GM04503 (cell line): ENCODE data around the gene ADGRV1.

Source experiments
- DNase-seq: peaks from one replicate; pipeline ENCODE4 v3.0.0-alpha.2; 2012; ENCODE audit warnings: low read depth

The ADGRV1 gene

DNA sequence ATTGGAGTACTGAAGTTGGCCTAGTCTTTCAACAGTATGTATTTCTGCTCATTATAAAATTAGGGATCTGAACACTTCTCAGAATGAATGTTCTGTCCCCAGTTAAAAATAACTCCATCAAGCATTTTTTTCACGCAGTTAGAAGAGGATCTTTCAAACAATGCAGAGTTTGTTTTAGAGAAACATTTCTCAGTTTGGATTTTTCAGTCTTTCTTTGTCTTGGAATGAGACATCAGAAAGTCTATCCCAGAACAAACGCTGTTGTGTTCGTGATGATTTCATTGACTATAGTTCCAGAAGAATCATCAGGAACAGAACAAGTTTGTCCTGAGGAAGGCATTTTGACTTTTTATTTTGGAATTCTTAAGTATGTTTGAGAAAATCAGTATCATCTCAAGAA lies 605.8 kb downstream of the ADGRV1 start:
- no peak for DNase-seq

DNA sequence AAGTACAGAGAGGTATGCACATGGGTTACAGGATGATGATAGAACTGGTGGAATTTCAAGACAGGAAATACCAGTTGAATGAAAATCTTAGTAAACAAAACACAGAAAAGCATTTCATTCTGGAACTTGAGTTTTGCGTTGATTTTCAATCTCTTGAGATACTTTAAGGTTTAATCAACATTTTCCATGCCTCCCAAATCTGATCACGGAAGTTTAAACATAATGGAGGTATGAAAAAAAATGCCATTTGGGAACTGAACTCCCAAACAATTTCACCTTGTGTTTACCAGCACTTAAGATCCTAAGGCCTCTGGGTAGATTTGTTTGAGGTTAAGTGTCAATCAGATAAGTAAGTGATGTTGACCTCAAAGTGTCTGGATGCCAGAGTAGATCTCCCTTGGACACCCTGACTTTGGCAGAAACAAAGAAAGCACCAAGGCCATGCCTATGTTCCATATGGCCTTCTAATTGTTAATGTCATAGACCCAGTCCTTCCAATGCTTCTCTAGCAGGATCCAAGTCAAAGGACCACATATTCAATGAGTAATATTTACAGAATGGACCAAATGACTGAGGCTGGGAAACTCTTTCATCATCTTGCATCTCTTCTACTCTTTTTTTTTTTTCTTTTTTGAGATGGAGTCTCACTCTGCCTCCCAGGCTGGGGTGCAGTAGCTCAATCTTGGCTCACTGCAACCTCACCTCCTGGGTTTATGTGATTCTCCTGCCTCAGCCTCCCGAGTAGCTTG lies 607.6 kb downstream of the ADGRV1 start:
- no peak for DNase-seq

DNA sequence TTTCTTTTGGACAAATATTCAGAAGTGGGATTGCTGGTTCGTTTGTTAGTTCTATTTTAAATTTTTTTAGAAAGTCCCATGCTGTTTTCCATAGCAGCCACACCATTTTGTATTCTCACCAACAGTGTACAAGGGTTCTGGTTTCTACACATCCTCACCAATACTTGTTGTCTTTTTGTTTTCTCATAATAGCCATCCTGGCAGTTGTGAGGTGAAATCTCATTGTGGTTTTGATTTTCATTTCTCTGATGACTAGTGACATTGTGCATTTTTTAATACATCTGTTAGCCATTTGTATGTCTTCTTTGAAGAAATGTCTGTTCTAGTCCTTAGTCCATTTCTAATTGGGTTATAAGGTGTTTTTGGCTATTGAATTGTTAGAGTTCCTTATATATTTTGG lies 610.3 kb downstream of the ADGRV1 start:
- DNase-seq, result no peak

DNA sequence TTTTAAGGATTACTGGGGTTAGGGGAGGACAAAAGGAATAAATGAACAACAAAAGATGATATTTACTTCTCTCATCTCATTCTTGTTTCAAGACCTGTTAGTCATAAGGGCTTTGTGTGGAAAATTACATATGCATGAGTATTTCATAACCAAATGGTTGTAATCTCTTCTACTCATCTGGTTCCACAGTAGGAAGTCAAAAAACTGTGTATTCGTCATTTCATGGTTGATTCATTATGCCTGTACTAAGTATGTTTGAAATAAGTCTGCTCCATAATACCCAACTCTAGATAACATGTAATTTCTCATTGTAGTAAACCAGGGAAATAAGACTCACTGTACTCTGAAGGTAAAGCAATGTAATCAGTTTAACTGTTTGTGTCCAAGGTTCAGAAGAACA lies 611.7 kb downstream of the ADGRV1 start:
- no peak for DNase-seq

DNA sequence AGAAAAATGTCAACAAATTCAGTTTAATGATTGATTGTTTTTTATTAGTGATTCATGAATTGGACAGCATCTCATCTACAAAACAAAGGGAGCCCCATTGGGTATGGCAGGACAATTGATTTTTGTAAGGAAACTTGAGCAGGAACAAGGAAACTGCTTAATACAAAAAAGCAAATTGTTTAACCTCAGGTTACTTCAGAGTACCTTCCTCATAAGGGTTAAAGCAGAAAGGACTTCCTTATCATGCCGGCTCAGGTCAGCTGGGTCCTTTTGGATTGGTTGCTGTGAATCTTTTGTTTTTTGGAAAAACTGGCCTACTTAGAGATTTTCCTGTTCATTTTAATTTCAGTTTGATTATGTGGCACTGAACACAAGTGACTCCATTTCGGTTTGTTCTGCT lies 612.7 kb downstream of the ADGRV1 start:
- DNase-seq, result no peak

DNA sequence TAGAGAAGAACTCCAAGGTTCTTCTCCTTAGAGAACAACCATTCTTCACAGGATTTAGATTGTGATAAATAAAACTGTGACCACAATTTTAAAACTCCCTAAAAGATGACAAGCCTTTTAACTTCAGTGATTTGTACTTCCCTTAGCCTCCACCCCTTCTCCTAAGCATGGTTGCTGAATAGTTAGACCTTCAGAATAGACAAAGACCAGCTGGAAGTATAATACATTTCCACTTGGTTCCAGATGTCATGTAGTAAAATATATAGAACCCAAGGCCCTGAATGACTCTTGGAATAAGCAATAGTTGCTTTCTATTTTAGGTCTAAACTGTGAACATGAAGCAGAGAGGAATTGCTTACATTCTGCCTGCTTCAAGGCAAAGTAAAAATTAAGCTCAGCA lies 615.8 kb downstream of the ADGRV1 start:
- DNase-seq, result no peak

DNA sequence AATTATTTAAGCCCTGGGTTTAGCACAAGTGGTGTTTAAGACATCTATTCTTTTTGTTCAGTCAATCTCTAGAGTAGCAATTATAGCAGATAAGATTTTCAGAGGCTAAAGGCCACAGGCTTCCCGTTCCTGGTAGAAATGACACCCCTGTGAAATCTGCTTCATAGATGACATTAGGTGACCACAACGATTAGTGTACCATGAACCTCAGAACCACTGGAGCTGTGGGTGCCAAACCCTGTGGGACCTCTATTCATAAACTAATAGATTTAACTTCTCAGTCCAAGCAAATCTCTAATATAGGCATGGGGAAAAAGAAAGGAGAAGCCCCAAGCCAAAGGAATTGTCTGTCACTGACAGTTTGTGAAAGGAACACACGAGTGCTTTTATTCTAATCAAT lies 617.1 kb downstream of the ADGRV1 start:
- no peak for DNase-seq

DNA sequence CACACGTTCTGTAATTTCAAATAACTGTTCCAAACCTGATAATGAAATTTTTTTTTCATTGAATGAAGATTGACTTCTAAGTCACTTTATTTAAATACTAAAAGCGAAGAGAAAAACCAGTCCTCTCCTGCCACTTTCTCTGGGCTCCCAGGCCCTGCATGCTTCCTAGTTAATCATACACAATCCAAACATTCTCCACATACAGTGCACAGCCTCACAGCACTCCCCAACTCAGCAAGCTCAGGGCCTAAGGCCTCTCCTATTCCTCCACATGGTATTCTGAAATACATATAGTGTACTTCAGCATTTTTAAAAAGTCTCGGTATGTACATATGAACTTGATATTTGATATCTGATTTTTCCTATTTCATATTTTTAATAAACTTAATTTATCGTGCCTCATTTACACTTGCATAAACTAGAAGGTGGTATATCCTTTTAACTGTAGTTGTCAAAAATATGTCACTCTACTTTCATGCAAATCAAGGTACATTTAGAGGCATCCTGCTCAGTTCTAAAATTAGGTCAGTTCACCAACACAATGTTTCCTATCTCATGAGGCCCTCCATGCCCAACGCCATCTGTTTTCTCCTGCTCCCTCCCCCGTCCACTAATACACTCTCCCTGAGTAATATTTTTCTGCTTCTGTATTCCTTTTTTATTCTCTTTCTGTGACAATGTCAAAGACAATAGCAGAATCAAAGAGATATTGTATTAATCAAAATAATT lies 617.9 kb downstream of the ADGRV1 start:
- DNase-seq, result no peak

DNA sequence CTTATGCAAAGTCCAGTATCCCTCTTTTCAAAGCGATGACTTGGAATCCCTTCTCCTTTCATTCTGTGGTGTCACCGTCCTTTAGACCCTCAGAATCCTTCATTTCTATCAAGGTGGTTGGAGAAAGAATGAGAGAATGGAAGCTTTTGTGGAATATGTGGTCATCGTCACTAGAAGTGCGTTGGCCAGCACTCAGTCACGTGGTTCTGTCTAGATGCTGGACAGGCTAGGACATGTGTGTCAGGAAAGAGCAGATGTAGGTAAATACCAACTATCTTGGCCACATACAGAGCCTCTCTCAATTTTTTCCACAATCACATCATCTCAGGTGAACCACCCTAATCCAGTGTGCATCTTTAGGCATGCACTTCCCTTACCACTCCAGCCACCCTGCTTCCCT lies 618.5 kb downstream of the ADGRV1 start:
- DNase-seq, result no peak

DNA sequence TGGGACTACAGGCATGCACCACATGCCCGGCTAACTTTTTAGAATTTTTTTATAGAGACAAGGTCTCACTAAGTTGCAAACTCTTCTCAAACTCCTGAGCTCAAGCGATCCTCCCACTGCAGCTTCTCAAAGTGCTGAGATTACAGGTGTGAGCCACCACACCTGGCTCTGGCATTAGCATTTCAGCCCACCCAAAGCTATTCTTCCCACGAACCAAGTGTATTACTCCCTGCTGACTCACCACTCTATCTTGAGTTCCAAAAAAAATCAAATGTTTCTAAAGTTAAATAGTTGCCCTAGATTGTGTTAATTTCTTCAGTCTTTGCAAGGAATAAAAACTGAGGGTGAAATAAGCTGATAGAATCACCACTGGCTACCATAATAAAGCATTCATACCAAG lies 619.0 kb downstream of the ADGRV1 start:
- DNase-seq, result no peak

DNA sequence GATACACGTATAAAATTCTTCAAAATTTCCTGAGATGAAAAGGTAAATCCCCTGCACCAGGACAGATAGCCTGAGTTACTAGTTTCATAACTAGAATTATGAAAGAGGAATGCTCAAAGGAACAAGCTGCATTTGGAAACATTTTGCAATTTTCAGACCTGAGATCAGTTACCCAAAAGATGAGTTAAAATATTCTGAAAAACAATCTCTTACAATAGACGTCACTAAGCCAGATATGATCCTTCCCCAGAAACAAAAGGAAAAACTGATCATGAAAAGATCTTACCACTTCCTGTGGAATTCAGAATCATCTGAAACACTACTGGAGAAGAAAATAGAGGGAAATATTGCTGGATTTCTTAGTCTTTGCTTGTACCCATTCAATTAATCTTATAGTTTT lies 619.9 kb downstream of the ADGRV1 start:
- DNase-seq, result no peak

DNA sequence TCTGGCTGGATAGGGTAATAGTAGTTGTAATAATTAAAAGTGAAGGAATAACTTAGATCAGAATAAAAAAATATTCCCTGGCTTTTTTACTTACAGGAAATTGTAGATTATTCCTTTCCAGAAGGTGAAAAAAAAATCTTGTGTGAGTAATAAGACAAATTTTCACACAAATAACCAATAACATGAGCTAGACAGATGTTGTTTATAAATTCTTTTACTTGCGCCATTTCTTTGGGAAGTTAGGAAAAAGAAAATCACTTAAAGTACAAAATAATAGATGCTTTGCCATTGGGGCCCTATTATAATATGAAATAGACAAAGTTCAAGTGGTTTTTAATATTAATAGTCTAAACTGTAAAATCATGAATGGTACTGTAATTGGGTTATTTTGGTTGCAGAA lies 620.4 kb downstream of the ADGRV1 start:
- DNase-seq, result no peak

DNA sequence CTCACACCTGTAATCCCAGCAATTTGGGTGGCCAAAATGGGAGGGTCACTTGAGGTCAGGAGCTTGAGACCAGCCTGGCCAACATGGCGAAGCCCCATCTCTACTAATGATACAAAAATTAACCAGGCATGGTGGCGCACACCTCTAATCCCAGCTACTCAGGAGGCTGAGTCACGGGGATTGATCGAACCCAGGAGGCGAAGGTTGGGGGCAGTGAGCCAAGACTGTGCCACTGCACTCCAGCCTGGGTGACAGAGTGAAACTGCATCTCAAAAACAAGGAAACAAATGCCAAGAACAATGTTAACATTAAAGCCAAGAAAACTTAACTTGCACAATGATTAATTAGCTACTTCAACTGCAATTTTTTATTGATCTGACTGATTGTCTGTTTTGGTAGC lies 621.9 kb downstream of the ADGRV1 start:
- no peak for DNase-seq

DNA sequence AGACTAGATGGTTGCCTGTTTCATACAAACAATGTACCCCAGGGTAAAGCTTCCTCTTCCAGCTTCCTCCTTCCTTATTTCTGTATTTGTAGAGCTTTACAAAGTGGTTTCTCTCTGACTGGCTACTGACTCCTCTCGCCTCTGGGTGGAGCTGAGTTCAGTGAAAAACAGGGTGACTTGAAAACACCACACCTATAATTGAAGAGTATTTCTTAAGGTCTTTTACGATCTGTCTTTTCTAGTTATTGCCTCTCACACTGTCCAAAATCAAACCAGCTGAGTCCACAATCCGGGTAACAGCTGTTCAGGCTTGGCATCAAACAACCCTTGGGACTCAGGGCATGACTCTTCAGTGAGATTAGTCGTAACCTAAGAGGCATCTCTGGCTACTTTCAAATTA lies 624.2 kb downstream of the ADGRV1 start:
- DNase-seq, result peak; percentile 69

DNA sequence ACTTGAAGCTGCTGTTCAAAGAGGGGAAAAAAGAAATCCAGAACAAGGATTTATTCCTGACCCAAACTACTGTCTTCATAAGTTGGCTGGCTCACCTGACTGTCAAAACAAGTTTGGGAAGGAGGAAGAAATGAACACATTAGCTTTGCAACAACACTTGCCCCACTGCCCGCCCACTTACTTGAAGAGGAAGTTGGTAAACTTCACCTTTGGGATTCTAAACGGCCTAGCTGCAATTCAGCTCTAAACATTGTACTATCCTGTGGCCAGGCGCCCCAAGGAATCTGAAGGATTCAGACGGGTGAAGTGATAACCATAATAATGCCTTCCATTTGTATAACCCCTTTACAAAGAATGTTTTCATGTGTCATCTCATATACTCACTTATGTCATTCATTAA lies 625.1 kb downstream of the ADGRV1 start:
- DNase-seq, result no peak

DNA sequence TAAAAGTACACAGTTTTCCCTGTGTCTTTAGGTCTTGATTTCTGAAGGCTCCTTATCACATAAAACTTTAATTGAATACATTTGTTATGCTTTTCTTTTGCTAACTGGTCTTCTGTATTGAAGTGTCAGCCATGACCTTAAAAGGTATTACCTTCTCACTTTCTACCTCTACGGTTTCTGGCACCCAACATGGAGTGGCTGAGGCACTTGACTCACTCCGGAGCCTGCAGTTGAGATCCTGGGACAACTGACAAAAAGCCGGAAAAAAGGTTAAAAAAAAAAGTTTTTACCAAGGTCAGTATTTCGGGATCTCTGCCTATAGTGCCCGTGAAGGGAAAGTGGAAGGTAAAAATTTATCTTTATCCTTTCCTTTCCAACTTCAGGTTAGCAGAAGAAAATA lies 627.5 kb downstream of the ADGRV1 start:
- DNase-seq, result no peak

DNA sequence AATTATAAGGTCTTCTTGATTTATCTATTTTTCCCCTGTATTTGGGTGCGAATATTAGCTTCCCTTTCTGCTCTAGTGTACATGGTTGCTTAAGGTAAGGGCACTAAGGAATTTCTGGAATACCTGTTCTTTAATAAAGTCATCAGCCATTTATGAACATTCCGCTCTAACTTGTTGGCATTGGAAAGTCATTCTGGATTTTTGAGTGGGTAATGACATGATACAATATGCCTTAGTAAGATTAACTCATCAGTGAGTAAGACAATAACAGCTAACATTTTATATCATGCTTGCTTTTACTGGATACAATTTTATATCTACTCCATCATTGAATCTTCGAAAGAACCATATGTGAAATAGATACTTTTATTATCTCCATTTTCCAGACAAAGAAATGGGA lies 628.4 kb downstream of the ADGRV1 start:
- DNase-seq, result no peak

DNA sequence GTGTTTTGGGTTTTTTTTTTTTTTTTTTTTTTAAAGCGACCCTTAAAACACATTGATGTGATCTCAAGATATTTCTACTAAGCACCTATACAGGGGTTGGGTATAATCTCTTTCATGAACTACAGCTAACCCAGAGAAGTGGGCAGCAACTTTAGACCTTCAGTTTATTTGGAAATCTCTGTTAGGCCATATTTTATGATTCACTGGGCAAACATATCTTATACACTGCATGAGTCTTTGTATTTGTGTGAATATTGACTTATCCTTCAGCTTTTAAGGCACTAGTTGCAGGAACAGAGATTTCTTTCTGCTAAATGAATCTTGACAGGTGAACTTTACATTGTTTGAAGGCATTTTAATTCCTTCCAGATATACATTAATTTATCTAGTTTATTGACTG lies 630.2 kb downstream of the ADGRV1 start:
- no peak for DNase-seq

DNA sequence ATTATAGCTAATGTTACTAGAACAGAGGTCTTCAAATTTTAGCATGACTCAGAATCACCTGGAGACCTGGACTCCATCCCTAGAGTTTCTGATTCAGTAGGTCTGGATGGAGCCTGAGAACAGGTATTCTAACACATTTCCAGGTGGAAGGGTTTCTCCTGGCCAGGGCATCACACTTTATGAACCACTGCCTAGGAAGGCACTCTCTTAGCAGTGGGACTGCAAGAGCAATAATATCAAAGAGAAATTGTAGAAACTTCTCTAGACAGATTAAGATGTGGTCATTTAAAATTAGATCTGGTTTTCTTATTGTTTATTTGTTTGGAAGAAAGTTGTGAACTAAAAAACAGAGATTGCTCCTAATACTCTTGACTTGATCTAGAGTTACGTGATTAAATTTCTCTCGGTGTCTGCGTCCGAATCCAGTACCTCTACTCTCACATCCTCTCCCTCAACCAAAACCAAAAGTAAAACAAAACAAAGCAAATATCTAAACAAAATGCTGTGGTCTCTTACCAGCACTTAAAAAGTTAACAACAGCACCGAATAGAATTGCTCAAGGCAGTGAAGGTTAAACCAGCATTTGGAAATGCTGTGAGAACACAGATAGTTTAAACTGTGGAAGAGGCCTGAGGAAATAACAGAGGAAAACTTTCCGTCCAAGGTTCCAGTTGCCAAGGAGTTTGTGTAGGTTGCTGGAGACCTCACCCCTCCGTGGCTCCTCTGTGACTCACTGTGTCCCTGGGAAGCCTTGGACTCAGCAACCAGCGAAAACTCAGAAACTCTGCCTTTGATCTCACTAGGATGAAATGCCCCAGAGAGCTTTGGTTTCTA lies 631.1 kb downstream of the ADGRV1 start:
- peak; percentile 78 for DNase-seq

DNA sequence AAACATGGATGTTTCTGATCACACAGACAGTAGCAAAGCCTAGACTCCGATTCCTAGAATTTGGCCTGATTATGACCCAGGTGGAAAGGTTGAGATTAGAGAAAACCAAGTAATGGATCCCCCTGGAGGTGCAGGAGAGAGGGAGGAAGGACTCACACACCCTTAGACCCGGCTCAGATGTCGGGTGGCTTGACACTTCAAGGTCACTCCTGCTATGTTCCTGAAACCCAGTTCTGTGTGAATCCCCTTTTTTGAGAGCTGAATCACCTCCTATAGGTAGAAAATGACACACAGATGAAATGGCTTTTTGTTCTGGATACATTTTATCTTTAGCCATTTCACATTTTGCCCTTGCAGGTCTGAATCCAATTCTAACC lies 631.7 kb downstream of the ADGRV1 start:
- DNase-seq, result no peak

DNA sequence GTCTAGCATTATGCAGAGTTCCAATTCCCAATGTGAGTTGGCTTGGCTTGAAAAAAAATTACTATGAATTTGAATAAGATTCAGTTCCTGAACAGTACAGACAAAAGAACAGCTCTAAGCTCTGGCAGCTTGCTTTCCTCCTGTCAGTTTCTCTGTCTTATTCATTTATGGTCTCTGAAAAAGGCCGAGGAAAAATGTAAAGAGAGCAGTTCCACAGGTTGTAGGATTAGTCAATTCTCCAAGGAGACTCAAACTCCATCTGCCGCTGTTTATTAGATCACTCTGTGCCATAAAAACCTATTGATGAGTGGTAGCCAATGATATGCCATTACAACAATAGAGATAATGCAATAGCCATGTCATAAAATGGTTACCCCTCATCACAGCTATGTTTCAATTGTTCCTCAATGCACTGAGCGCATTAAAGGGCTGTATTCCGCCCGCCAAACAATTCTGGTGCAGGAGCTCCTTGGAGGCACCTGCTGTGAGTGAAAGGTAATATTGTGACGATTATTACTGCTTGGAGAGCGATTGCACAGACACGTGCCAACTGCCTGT lies 636.3 kb downstream of the ADGRV1 start:
- no peak for DNase-seq

DNA sequence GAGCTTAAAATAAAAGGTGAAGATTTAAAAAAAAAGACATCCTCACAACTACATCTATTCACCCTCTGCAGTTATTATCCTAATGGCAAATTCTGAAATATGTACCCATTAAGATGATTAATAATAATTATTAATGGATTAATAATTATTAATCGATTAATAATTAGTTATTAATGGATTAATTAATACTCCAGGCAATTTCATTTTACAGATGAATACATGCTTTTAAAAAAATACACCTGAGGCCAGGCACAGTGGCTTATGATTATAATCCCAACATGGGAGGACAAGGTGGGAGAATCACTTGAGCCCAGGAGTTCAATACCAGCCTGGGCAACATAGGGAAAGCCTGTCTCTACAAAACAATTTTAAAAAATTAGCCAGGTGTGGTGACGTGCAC lies 642.1 kb downstream of the ADGRV1 start:
- no peak for DNase-seq

DNA sequence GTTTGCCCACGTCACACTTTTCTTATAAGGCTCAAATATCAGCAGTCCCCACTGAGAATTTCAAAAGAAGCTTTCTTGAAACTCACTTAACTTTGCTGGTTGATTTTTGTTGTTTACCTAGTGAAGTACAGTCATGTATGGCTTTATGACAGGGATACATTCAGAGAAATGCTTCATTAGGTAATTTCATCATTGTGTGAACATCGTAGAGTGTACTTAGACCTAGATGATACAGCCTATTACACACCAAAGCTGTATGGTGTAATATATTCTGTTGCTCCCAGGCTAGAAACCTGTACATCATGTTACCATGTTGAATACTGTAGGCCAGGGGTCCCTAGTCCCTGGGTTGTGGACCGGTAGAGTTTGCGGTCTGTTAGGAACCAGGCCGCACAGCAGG lies 647.5 kb downstream of the ADGRV1 start:
- DNase-seq, result no peak
